AG10803 (cell line): Measurements from ENCODE around the gene PRKCH.
"Not testable (repeated sequence)": the region's sequence is repeated elsewhere in the genome, so short reads cannot be mapped to it uniquely, and the experiment has no call there.

Experiments
- DNase-seq: peaks from one replicate; pipeline ENCODE4 v3.0.0; 2010; ENCODE audit warnings: low read depth
- H3K4me3 ChIP-seq: 2 replicates; pipeline ENCODE4 v1.5.1; 2011; ENCODE audit warnings: mild to moderate bottlenecking, low read length, control low read depth
- CTCF ChIP-seq: conservative IDR thresholded peaks from 2 replicates; pipeline ENCODE4 v1.5.1; 2011; ENCODE audit warnings: mild to moderate bottlenecking, low read length, control low read depth, inconsistent platforms

PRKCH gene

GRCh38 chr14:61404637-61405036 lies 83.3 kb downstream of the PRKCH start:
- DNase-seq: no peak
- TF ChIP-seq CTCF: no peak
- no peak overlapping the region for H3K4me3 ChIP-seq

DNA sequence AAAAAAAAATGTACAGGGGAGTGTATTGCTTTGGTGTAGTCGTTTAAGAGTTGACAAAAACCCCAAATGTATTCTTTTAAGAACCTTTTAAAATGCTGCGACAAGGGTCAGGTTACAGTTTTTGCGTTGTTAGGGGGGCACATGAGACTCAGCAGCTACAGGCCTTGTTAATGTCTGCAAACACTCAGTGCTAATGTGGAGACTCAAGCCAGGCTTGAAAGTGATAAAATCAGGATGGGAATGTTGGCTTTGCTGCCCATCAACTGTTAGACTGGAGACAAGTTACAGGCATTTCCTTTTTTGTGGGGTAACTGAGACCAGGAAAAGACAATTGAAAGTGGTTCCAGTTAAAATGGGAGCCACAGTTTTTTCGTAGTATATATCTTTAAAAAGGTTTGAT lies 84.8 kb downstream of the PRKCH start:
- DNase-seq: no peak
- H3K4me3 ChIP-seq: no peak overlapping the region

GRCh38 chr14:61406675-61407074 lies 85.3 kb downstream of the PRKCH start:
- H3K4me3 ChIP-seq: no peak overlapping the region
- no peak for TF ChIP-seq CTCF
- no peak for DNase-seq

More for the DNA sequence above, 84.8 kb downstream of the PRKCH start:
- no peak for TF ChIP-seq CTCF

DNA sequence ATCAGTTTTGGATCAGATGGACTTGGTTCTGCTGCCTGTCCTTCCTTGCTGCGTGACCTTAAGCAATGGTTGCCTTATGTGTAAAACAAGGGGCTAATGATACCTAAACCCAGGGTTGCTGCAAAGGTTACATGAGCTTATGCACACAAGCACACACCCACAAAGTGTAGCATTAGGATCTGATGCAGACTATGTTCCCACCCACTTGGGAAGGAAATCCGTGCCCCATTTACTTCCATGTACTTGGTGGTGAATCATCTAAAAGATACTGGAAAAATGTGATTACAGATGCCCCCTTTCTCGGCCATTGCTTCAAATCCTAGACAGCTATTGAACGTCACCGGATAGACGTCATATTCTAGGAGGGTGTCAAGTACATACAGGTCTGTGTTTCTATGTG lies 87.1 kb downstream of the PRKCH start:
- no peak for DNase-seq
- no peak for TF ChIP-seq CTCF
- no peak overlapping the region for H3K4me3 ChIP-seq

DNA sequence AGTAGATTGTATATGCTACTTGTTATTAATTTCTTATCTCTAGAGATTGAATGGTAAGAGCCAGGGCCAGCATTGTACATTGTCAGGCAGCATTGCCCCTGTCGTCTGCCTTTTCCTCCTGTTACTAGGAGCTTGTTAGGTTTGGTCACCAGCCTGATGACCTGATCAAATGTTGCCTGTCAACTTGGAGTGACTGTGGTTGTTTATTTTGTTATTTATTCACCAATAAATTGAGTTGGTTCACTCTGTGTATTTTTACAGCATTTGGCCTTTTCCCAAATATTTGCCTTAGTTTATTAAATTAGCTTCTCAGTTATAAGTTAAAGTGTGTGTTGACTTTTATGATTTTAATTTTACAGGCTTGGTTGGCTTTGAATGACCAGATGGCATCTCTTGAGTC lies 88.4 kb downstream of the PRKCH start:
- no peak for DNase-seq
- no peak for TF ChIP-seq CTCF
- H3K4me3 ChIP-seq: no peak overlapping the region

GRCh38 chr14:61415934-61416333 lies 94.6 kb downstream of the PRKCH start:
- DNase-seq: not testable (repeated sequence)

GRCh38 chr14:61416591-61416990 lies 95.2 kb downstream of the PRKCH start:
- TF ChIP-seq CTCF: no peak
- no peak overlapping the region for H3K4me3 ChIP-seq
- no peak for DNase-seq

More at GRCh38 chr14:61415934-61416333, 94.6 kb downstream of the PRKCH start:
- not testable (repeated sequence) for H3K4me3 ChIP-seq

DNA sequence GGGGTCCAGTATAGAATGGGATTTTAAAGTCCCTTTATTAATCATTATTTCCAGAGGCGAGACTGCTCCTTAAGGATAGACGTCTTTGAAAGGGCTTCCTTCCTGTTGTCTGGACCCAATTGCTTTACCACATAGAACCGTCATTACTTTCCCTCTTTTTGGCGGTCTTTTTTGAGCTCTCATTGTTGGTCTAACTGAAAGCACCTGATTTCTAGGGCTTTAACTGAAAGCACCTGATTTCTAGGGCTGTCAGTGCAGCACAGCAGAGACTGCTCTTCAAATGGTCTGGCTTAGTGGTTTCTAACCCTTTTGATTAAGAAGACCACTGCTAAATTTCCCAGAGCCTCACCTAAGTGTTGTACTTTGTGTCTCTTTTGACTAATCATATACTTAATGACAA lies 95.8 kb downstream of the PRKCH start:
- no peak overlapping the region for H3K4me3 ChIP-seq
- DNase-seq: no peak
- no peak for TF ChIP-seq CTCF
